GM23338 (cell line): ENCODE results near the gene ELAVL4. TPM values are rescaled to one million over a fixed set of nuclear protein-coding genes. Genes with fewer than 3 reads are reported as not detected.

Source experiments
- ATAC-seq: fragments of 200-7000 bp; cut with Tn5 transposase; 3 replicates; pipeline ENCODE4 v1.9.1; 2020
- DNase-seq: peaks from one replicate; pipeline ENCODE4 v3.0.0-alpha.2; 2015; ENCODE audit warnings: low spot score
- H2AFZ ChIP-seq: fragments of 200-600 bp; sonication (generic); 2 replicates; pipeline ENCODE4 v1.8.0; 2016; ENCODE audit warnings: antibody characterized with exemption, mild to moderate bottlenecking, moderate library complexity
- H3F3A ChIP-seq: fragments of 200-600 bp; sonication (generic); replicated peaks from 2 replicates; pipeline ENCODE4 v1.8.0; 2017; ENCODE audit warnings: antibody characterized with exemption, mixed run types, low read depth
- H3K27ac ChIP-seq: fragments of 200-600 bp; sonication (generic); 2 replicates; pipeline ENCODE4 v1.6.1; 2016; ENCODE audit warnings: low read depth
- H3K27me3 ChIP-seq: fragments of 200-600 bp; sonication (generic); 2 replicates; pipeline ENCODE4 v1.8.0; 2016; ENCODE audit warnings: mild to moderate bottlenecking, mixed run types, moderate library complexity; ENCODE audit not compliant: insufficient read depth
- H3K36me3 ChIP-seq: fragments of 200-600 bp; sonication (generic); 2 replicates; pipeline ENCODE4 v1.8.0; 2016; ENCODE audit warnings: mild to moderate bottlenecking; ENCODE audit not compliant: insufficient read depth
- H3K4me1 ChIP-seq: fragments of 200-600 bp; sonication (generic); 2 replicates; pipeline ENCODE4 v1.8.0; 2016; ENCODE audit warnings: mild to moderate bottlenecking, moderate library complexity; ENCODE audit not compliant: insufficient read depth
- H3K4me2 ChIP-seq: fragments of 200-600 bp; sonication (generic); 2 replicates; pipeline ENCODE4 v1.7.1; 2017; ENCODE audit warnings: mixed run types
- H3K4me3 ChIP-seq: fragments of 200-600 bp; sonication (generic); 2 replicates; pipeline ENCODE4 v1.6.1; 2016; ENCODE audit warnings: mixed run types
- H3K79me2 ChIP-seq: fragments of 200-600 bp; sonication (generic); replicated peaks from 2 replicates; pipeline ENCODE4 v1.8.0; 2017; ENCODE audit warnings: mild to moderate bottlenecking; ENCODE audit not compliant: insufficient read depth
- H3K9me2 ChIP-seq: fragments of 200-600 bp; sonication (generic); 2 replicates; pipeline ENCODE4 v1.8.0; 2017; ENCODE audit not compliant: insufficient read depth
- H4K20me1 ChIP-seq: fragments of 200-600 bp; sonication (generic); replicated peaks from 2 replicates; pipeline ENCODE4 v1.8.0; 2017; ENCODE audit warnings: mild to moderate bottlenecking; ENCODE audit not compliant: insufficient read depth
- H3K27ac Mint-ChIP-seq: 2 replicates; pipeline ENCODE4 v1.8.0; 2020; ENCODE audit warnings: inconsistent platforms, mild to moderate bottlenecking, moderate library complexity, mixed read lengths
- H3K27me3 Mint-ChIP-seq: 3 replicates; pipeline ENCODE4 v1.8.0; 2022; ENCODE audit warnings: low read depth, mild to moderate bottlenecking, moderate library complexity, mixed read lengths, inconsistent platforms; ENCODE audit not compliant: insufficient read depth, poor library complexity
- H3K36me3 Mint-ChIP-seq: 3 replicates; pipeline ENCODE4 v1.8.0; 2021; ENCODE audit warnings: low read depth, mild to moderate bottlenecking, inconsistent platforms, moderate library complexity, mixed read lengths
- H3K4me1 Mint-ChIP-seq: 3 replicates; pipeline ENCODE4 v1.8.0; 2020; ENCODE audit warnings: mild to moderate bottlenecking, inconsistent platforms, mixed read lengths
- H3K4me3 Mint-ChIP-seq: 3 replicates; pipeline ENCODE4 v1.8.0; 2021; ENCODE audit warnings: moderate library complexity, mild to moderate bottlenecking, inconsistent platforms, mixed read lengths
- H3K9me3 Mint-ChIP-seq: 3 replicates; pipeline ENCODE4 v1.8.0; 2020; ENCODE audit warnings: moderate library complexity, mild to moderate bottlenecking, inconsistent platforms, mixed read lengths
- CREB1 ChIP-seq: fragments of 250-450 bp; sonication (Bioruptor Pico); IDR thresholded peaks from 2 replicates; pipeline ENCODE4 v1.5.0; 2020; ENCODE audit warnings: low read depth, mild to moderate bottlenecking, moderate library complexity
- EZH2 ChIP-seq: fragments of 200-600 bp; sonication (generic); IDR thresholded peaks from one replicate; pipeline ENCODE4 v1.8.0; 2017; ENCODE audit warnings: antibody characterized with exemption, mild to moderate bottlenecking, low read depth; ENCODE audit not compliant: unreplicated experiment
- EZH2phosphoT487 ChIP-seq: fragments of 200-600 bp; sonication (generic); IDR thresholded peaks from one replicate; pipeline ENCODE4 v1.8.1; 2018; ENCODE audit warnings: antibody characterized with exemption; ENCODE audit not compliant: unreplicated experiment
- JUNB ChIP-seq: IDR thresholded peaks from one replicate; pipeline ENCODE4 v1.6.1; 2016; ENCODE audit warnings: antibody characterized with exemption; ENCODE audit not compliant: unreplicated experiment
- NANOG ChIP-seq: IDR thresholded peaks from 2 replicates; pipeline ENCODE4 v1.6.1; 2016; ENCODE audit warnings: antibody characterized with exemption, borderline replicate concordance
- POLR2AphosphoS5 ChIP-seq: IDR thresholded peaks from 2 replicates; pipeline ENCODE4 v1.6.1; 2016; ENCODE audit warnings: antibody characterized with exemption, low read depth
- STAT1 ChIP-seq: IDR thresholded peaks from one replicate; pipeline ENCODE4 v1.6.1; 2016; ENCODE audit warnings: antibody characterized with exemption; ENCODE audit not compliant: unreplicated experiment
- ZNF114 ChIP-seq: fragments of 250-450 bp; sonication (Bioruptor Pico); IDR thresholded peaks from 2 replicates; pipeline ENCODE4 v1.5.0; 2020; ENCODE audit warnings: mild to moderate bottlenecking, moderate library complexity
- ZNF331 ChIP-seq: fragments of 250-450 bp; sonication (Bioruptor Pico); IDR thresholded peaks from 2 replicates; pipeline ENCODE4 v1.5.0; 2020; ENCODE audit warnings: low read depth, mild to moderate bottlenecking, moderate library complexity
- polyA plus RNA-seq: library from polyadenylated mRNA; unstranded; fragments of >200 nt; fragmentation: Nextera tagmentation; extraction: Ambion mirVana; gene quantifications from 2 replicates; pipeline ENCODE4 v1.2.1, GENCODE V29; 2016
- total RNA-seq: library from RNA; depleted of rRNA; stranded (reverse); fragments of >200 nt; shearing (Covaris generic); gene quantifications from 2 replicates; pipeline ENCODE4 v1.2.3, GENCODE V29; 2014
- TF ChIP-seq, protein P1 (sequence below): IDR thresholded peaks from 2 replicates; pipeline ENCODE4 v1.6.1; 2016; ENCODE audit warnings: antibody characterized with exemption
- TF ChIP-seq, protein P2 (sequence below): fragments of 250-450 bp; sonication (Bioruptor Pico); IDR thresholded peaks from 2 replicates; pipeline ENCODE4 v1.5.0; 2020; ENCODE audit warnings: mild to moderate bottlenecking, moderate library complexity
- TF ChIP-seq, protein P3 (sequence below): IDR thresholded peaks from one replicate; pipeline ENCODE4 v1.6.1; 2018; ENCODE audit warnings: antibody characterized with exemption; ENCODE audit not compliant: unreplicated experiment

Gene ELAVL4
- total and polyA plus RNA-seq, 2 experiments from 2014 or later, result 1.4 to 1.9 TPM

DNA sequence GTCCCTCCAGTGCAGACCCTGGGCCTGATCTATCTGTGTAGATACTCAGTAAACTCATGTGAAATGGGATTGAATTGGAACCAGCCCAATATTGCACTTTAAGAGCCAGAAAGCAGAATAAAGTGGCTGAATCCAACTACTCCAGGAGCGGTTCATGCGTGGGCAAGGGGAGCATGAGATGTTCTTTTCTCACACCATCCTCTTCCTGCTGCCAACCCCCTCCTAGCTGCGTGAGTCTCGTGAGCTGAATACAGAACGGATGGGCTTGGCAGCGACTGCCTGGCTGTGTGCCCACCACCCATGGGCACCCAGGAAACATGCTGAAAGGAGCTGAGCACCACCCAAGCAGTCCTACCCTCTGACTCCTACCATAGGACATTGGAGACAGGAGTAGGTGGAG, 128.3 kb downstream of the ELAVL4 start (continued):
- TF ChIP-seq, protein P1, sequence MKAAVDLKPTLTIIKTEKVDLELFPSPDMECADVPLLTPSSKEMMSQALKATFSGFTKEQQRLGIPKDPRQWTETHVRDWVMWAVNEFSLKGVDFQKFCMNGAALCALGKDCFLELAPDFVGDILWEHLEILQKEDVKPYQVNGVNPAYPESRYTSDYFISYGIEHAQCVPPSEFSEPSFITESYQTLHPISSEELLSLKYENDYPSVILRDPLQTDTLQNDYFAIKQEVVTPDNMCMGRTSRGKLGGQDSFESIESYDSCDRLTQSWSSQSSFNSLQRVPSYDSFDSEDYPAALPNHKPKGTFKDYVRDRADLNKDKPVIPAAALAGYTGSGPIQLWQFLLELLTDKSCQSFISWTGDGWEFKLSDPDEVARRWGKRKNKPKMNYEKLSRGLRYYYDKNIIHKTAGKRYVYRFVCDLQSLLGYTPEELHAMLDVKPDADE, result no peak

DNA sequence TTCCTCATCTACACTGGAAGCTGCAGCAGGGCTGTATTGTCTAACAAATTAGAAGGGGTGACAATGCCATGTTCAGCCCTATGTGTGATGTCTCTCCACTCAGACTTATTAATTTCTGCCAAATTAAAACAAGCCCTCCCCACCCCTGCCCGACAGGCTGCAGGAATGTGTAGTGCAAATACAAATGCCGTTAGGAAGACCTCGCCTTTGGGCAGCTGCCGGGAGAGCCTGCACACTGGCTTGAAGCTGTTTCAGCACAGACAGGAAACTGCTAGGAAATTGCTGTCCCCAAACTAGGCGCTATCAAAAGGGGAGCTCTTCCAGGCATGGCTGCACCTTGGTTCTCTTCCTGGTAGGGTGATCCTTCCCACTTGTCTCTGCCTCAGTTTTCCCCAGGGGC, 135.2 kb downstream of the ELAVL4 start:
- Histone ChIP-seq H2AFZ (no peak overlapping the region), H3K4me3 (no peak overlapping the region), H3K27ac (no peak overlapping the region), H3K4me2 (no peak overlapping the region), H3K79me2 (no peaks in the 10 kb centered on the region), H3K9me2 (no peaks in the 10 kb centered on the region), H3K4me1 (no peaks in the 10 kb centered on the region), H3K36me3 (no peaks in the 10 kb centered on the region), H3F3A (no peaks in the 10 kb centered on the region), H4K20me1 (no peaks in the 10 kb centered on the region), H3K27me3 (no peaks in the 10 kb centered on the region)
- no peak overlapping the region for H3K27ac Mint-ChIP-seq
- no peak for DNase-seq
- H3K27me3 Mint-ChIP-seq, result no peaks in the 10 kb centered on the region
- H3K4me1 Mint-ChIP-seq, result no peaks in the 10 kb centered on the region; the same call in 2 of the 3 replicates
- H3K4me3 Mint-ChIP-seq, result no peak overlapping the region
- no peak for ATAC-seq
- no peaks in the 10 kb centered on the region for H3K36me3 Mint-ChIP-seq
- 0 out of 3 replicates have a peak, but pooled peaks cover 6% of the 10 kb centered on the region for H3K9me3 Mint-ChIP-seq
- no peak for TF ChIP-seq ZNF114 (CRISPR knock-in tag)
- no peak for TF ChIP-seq JUNB
- no peak for TF ChIP-seq EZH2
- TF ChIP-seq, protein P2, sequence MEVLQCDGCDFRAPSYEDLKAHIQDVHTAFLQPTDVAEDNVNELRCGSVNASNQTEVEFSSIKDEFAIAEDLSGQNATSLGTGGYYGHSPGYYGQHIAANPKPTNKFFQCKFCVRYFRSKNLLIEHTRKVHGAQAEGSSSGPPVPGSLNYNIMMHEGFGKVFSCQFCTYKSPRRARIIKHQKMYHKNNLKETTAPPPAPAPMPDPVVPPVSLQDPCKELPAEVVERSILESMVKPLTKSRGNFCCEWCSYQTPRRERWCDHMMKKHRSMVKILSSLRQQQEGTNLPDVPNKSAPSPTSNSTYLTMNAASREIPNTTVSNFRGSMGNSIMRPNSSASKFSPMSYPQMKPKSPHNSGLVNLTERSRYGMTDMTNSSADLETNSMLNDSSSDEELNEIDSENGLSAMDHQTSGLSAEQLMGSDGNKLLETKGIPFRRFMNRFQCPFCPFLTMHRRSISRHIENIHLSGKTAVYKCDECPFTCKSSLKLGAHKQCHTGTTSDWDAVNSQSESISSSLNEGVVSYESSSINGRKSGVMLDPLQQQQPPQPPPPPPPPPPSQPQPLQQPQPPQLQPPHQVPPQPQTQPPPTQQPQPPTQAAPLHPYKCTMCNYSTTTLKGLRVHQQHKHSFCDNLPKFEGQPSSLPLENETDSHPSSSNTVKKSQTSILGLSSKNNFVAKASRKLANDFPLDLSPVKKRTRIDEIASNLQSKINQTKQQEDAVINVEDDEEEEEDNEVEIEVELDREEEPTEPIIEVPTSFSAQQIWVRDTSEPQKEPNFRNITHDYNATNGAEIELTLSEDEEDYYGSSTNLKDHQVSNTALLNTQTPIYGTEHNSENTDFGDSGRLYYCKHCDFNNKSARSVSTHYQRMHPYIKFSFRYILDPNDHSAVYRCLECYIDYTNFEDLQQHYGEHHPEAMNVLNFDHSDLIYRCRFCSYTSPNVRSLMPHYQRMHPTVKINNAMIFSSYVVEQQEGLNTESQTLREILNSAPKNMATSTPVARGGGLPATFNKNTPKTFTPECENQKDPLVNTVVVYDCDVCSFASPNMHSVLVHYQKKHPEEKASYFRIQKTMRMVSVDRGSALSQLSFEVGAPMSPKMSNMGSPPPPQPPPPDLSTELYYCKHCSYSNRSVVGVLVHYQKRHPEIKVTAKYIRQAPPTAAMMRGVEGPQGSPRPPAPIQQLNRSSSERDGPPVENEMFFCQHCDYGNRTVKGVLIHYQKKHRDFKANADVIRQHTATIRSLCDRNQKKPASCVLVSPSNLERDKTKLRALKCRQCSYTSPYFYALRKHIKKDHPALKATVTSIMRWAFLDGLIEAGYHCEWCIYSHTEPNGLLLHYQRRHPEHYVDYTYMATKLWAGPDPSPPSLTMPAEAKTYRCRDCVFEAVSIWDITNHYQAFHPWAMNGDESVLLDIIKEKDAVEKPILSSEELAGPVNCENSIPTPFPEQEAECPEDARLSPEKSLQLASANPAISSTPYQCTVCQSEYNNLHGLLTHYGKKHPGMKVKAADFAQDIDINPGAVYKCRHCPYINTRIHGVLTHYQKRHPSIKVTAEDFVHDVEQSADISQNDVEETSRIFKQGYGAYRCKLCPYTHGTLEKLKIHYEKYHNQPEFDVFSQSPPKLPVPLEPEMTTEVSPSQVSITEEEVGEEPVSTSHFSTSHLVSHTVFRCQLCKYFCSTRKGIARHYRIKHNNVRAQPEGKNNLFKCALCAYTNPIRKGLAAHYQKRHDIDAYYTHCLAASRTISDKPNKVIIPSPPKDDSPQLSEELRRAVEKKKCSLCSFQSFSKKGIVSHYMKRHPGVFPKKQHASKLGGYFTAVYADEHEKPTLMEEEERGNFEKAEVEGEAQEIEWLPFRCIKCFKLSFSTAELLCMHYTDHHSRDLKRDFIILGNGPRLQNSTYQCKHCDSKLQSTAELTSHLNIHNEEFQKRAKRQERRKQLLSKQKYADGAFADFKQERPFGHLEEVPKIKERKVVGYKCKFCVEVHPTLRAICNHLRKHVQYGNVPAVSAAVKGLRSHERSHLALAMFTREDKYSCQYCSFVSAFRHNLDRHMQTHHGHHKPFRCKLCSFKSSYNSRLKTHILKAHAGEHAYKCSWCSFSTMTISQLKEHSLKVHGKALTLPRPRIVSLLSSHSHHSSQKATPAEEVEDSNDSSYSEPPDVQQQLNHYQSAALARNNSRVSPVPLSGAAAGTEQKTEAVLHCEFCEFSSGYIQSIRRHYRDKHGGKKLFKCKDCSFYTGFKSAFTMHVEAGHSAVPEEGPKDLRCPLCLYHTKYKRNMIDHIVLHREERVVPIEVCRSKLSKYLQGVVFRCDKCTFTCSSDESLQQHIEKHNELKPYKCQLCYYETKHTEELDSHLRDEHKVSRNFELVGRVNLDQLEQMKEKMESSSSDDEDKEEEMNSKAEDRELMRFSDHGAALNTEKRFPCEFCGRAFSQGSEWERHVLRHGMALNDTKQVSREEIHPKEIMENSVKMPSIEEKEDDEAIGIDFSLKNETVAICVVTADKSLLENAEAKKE (CRISPR knock-in tag), result no peak
- TF ChIP-seq ZNF331, result no peak
- TF ChIP-seq STAT1, result no peak
- no peak for TF ChIP-seq NANOG
- TF ChIP-seq, protein P1, result no peak
- TF ChIP-seq POLR2AphosphoS5, result no peak
- TF ChIP-seq, protein P3, sequence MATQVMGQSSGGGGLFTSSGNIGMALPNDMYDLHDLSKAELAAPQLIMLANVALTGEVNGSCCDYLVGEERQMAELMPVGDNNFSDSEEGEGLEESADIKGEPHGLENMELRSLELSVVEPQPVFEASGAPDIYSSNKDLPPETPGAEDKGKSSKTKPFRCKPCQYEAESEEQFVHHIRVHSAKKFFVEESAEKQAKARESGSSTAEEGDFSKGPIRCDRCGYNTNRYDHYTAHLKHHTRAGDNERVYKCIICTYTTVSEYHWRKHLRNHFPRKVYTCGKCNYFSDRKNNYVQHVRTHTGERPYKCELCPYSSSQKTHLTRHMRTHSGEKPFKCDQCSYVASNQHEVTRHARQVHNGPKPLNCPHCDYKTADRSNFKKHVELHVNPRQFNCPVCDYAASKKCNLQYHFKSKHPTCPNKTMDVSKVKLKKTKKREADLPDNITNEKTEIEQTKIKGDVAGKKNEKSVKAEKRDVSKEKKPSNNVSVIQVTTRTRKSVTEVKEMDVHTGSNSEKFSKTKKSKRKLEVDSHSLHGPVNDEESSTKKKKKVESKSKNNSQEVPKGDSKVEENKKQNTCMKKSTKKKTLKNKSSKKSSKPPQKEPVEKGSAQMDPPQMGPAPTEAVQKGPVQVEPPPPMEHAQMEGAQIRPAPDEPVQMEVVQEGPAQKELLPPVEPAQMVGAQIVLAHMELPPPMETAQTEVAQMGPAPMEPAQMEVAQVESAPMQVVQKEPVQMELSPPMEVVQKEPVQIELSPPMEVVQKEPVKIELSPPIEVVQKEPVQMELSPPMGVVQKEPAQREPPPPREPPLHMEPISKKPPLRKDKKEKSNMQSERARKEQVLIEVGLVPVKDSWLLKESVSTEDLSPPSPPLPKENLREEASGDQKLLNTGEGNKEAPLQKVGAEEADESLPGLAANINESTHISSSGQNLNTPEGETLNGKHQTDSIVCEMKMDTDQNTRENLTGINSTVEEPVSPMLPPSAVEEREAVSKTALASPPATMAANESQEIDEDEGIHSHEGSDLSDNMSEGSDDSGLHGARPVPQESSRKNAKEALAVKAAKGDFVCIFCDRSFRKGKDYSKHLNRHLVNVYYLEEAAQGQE, result no peak
- no peak for TF ChIP-seq CREB1 (CRISPR knock-in tag)
- TF ChIP-seq EZH2phosphoT487, result no peak
